Muscle of arm (tissue), 12 donors: ENCODE measurements around the gene CUL2. TPM values are rescaled to one million over a fixed set of nuclear protein-coding genes. Genes with fewer than 3 reads are reported as not detected.
"Not testable (repeated sequence)": the region's sequence is repeated elsewhere in the genome, so short reads cannot be mapped to it uniquely, and the experiment has no call there.

Experiments
- DNase-seq: peaks from one replicate; pipeline ENCODE4 v3.0.0-alpha.2; 2013
- polyA plus RNA-seq, 12 donors: library from polyadenylated mRNA; unstranded; fragments of 120-200 nt; gene quantifications; one replicate each; pipeline ENCODE4 v1.2.1, GENCODE V29; 2013; ENCODE audit not compliant: insufficient read length in 12 of 12

Gene CUL2
- polyA plus RNA-seq, 12 donors: 28.7 to 53.2 (median 45.1) TPM; not detected in 1

- DNase-seq: no peak
These were observed 105.0 kb downstream of the CUL2 start for GRCh38 chr10:34985146-34985545.

- DNase-seq: no peak
These were observed 108.3 kb downstream of the CUL2 start for GRCh38 chr10:34981844-34982243.

GRCh38 chr10:34979938-34980337, 110.2 kb downstream of the CUL2 start:
- DNase-seq: no peak

GRCh38 chr10:34978080-34978479, 112.1 kb downstream of the CUL2 start:
- no peak for DNase-seq

- DNase-seq: not testable (repeated sequence)
These were observed 113.7 kb downstream of the CUL2 start for GRCh38 chr10:34976380-34976910.

GRCh38 chr10:34974364-34975065, 115.6 kb downstream of the CUL2 start:
- DNase-seq: not testable (repeated sequence)

GRCh38 chr10:34973757-34974156, 116.4 kb downstream of the CUL2 start:
- not testable (repeated sequence) for DNase-seq

- DNase-seq: not testable (repeated sequence)
These were observed 117.0 kb downstream of the CUL2 start for GRCh38 chr10:34973121-34973520.

- DNase-seq: not testable (repeated sequence)
These were observed 117.5 kb downstream of the CUL2 start for GRCh38 chr10:34972591-34972990.

GRCh38 chr10:34971606-34972334, 118.4 kb downstream of the CUL2 start:
- DNase-seq: not testable (repeated sequence)

GRCh38 chr10:34969171-34969570, 121.0 kb downstream of the CUL2 start:
- DNase-seq: no peak

- DNase-seq: peak; percentile 25
These were observed 122.7 kb downstream of the CUL2 start for GRCh38 chr10:34967335-34967880.

GRCh38 chr10:34966451-34966850, 123.7 kb downstream of the CUL2 start:
- no peak for DNase-seq

- DNase-seq: no peak
These were observed 124.1 kb downstream of the CUL2 start for GRCh38 chr10:34966040-34966439.

GRCh38 chr10:34964166-34964800, 125.9 kb downstream of the CUL2 start:
- no peak for DNase-seq

GRCh38 chr10:34962866-34963265, 127.3 kb downstream of the CUL2 start:
- no peak for DNase-seq

GRCh38 chr10:34960983-34961382, 129.2 kb downstream of the CUL2 start:
- no peak for DNase-seq

GRCh38 chr10:34959786-34960185, 130.4 kb downstream of the CUL2 start:
- no peak for DNase-seq

- DNase-seq: no peak
These were observed 130.8 kb downstream of the CUL2 start for GRCh38 chr10:34959321-34959720.
